Erythroblast (primary cell): ENCODE measurements around the gene ATIC.

Source experiments
- GATA1 ChIP-seq: IDR thresholded peaks from 2 replicates; pipeline ENCODE4 v1.6.1; 2011; ENCODE audit warnings: low read depth, mild to moderate bottlenecking, control low read depth, low read length, moderate library complexity
- POLR2A ChIP-seq: IDR thresholded peaks from 2 replicates; pipeline ENCODE4 v1.6.1; 2011; ENCODE audit warnings: mild to moderate bottlenecking, low read length

DNA sequence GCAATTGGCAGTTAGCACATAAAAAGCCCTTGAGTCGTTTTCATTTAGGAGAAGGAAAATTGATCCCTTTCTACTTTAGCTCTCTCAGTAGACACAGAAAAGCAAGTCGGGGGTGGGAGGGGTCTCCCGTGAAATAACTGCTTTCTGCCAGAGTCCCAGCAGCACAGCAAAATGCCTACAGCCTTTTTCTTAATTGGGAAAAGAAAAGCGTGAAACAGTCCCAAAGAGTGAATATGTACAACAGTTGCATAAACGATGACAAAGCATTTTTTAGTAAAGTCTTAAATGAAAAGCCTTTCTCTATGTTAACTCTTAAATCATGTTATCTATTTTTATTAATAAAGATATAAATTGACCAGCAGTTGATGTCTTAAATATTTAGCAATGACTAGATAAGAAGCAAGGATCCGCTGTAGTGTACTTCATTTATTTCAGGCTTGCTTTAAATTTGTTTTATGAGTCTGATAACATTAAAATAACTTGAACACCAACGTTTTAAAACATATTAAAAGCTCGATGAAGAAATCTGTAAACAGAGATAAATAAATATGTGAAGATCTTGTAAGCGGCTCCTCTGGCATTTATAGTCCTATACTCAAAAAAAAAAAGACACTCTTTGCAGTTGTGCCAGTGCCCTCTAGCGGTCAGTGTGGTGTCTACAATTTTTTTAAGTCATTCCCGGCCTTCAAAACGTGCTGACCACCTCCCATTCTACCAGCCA, 42.3 kb upstream of the ATIC start:
- no peak for TF ChIP-seq POLR2A
- no peak for TF ChIP-seq GATA1
